H1 (cell line): Measurements from ENCODE around the gene EBPL. TPM values are rescaled to one million over a fixed set of nuclear protein-coding genes. Genes with fewer than 3 reads are reported as not detected.

Experiments used
- CTCF ChIA-PET: fragments of 300-600 bp; sonication (Branson Sonifier 250); formaldehyde crosslinking; loops from one replicate; lab custom pipeline; 2021; ENCODE audit not compliant: partially characterized antibody; lab: Charles Lee
- POLR2A ChIA-PET: fragments of 300-600 bp; sonication (Branson Sonifier 250); formaldehyde crosslinking; loops from one replicate; lab custom pipeline; 2021; ENCODE audit warnings: inconsistent platforms; ENCODE audit not compliant: partially characterized antibody; lab: Charles Lee
- DNase-seq, 2 experiments: peaks; one replicate each; pipeline versions ENCODE4 v3.0.0 to v3.0.0-alpha.2; 2010 to 2022; ENCODE audit warnings: low spot score in 2 of 2, low read depth in 1 of 2, mixed read lengths in 1 of 2
- FAIRE-seq: peaks from 2 replicates; lab custom pipeline; 2011; peaks lifted over from hg19 to GRCh38; lab: Jason Lieb, UNC
- H2AFZ ChIP-seq: 2 replicates; pipeline ENCODE4 v1.8.1; 2012; ENCODE audit warnings: low read length, inconsistent platforms
- H2AK5ac ChIP-seq: 2 replicates; pipeline ENCODE4 v1.6.1; 2013; ENCODE audit warnings: low read depth, low read length
- H2BK120ac ChIP-seq: replicated peaks from 2 replicates; pipeline ENCODE3; 2013; ENCODE audit warnings: low read depth, low read length, inconsistent platforms
- H2BK12ac ChIP-seq: 2 replicates; pipeline ENCODE4 v1.6.1; 2013; ENCODE audit warnings: low read depth, low read length
- H2BK15ac ChIP-seq: 2 replicates; pipeline ENCODE4 v1.6.1; 2013; ENCODE audit warnings: low read length
- H2BK20ac ChIP-seq: 2 replicates; pipeline ENCODE4 v1.6.1; 2013; ENCODE audit warnings: low read length
- H2BK5ac ChIP-seq: 2 replicates; pipeline ENCODE4 v1.6.1; 2013; ENCODE audit warnings: low read depth, low read length
- H3K14ac ChIP-seq: 2 replicates; pipeline ENCODE4 v1.6.1; 2013; ENCODE audit warnings: inconsistent platforms; ENCODE audit not compliant: insufficient read length
- H3K18ac ChIP-seq: 2 replicates; pipeline ENCODE4 v1.6.1; 2013; ENCODE audit warnings: low read length; ENCODE audit errors: extremely low read depth
- H3K23ac ChIP-seq: 2 replicates; pipeline ENCODE4 v1.6.1; 2013; ENCODE audit warnings: inconsistent platforms; ENCODE audit not compliant: insufficient read length
- H3K23me2 ChIP-seq: 2 replicates; pipeline ENCODE4 v1.6.1; 2013; ENCODE audit warnings: low read depth, low read length
- H3K27ac ChIP-seq: 2 replicates; pipeline ENCODE4 v1.6.1; 2011; ENCODE audit warnings: low read depth, low read length, inconsistent platforms
- H3K27me3 ChIP-seq, 4 experiments: replicated peaks in 1 of 4; 1 replicate in 1 of 4; 2 replicates in 3 of 4; pipeline versions ENCODE4 v1.6.1 to v1.8.1; 2011 to 2013; ENCODE audit warnings: low read length in 3 of 4, mild to moderate bottlenecking in 3 of 4, inconsistent platforms in 2 of 4, mixed read lengths in 2 of 4, moderate library complexity in 1 of 4; ENCODE audit not compliant: control insufficient read depth in 3 of 4, insufficient read depth in 3 of 4; ENCODE audit errors: extremely low read depth in 1 of 4
- H3K36me3 ChIP-seq, 4 experiments: 2 replicates each; pipeline versions ENCODE4 v1.6.1 to v1.8.1; 2011 to 2013; ENCODE audit warnings: mild to moderate bottlenecking in 4 of 4, low read length in 3 of 4, moderate library complexity in 2 of 4, control low read depth in 1 of 4, inconsistent platforms in 1 of 4; ENCODE audit not compliant: insufficient read depth in 4 of 4, control insufficient read depth in 2 of 4
- H3K4ac ChIP-seq: replicated peaks from 2 replicates; pipeline ENCODE3; 2013; ENCODE audit warnings: low read length, low read depth, mixed read lengths, inconsistent platforms; ENCODE audit not compliant: insufficient read length
- H3K4me1 ChIP-seq, 4 experiments: replicated peaks in 1 of 4; 1 replicate in 1 of 4; 2 replicates in 3 of 4; pipeline versions ENCODE4 v1.6.1 to v1.8.1; 2011 to 2013; ENCODE audit warnings: low read length in 3 of 4, inconsistent platforms in 2 of 4, mixed read lengths in 1 of 4; ENCODE audit not compliant: insufficient read depth in 4 of 4, control insufficient read depth in 3 of 4
- H3K4me2 ChIP-seq, 2 experiments: 2 replicates each; pipeline versions ENCODE4 v1.6.1 to v1.8.1; 2011 to 2013; ENCODE audit warnings: low read depth in 2 of 2, low read length in 2 of 2, control low read depth in 1 of 2, inconsistent platforms in 1 of 2, mild to moderate bottlenecking in 1 of 2; ENCODE audit not compliant: insufficient read depth in 1 of 2
- H3K4me3 ChIP-seq, 4 experiments: fragments of 200-600, 300-600 bp in 1 of 4; sonication (generic), shearing (Covaris generic), sonication (Bioruptor Twin) in 1 of 4; 2 replicates each; pipeline versions ENCODE4 v1.5.1 to v1.8.1; 2011 to 2016; ENCODE audit warnings: low read length in 4 of 4, low read depth in 3 of 4, control low read depth in 2 of 4, inconsistent platforms in 2 of 4, mild to moderate bottlenecking in 2 of 4, mixed read lengths in 1 of 4, moderate library complexity in 1 of 4; ENCODE audit not compliant: insufficient read depth in 2 of 4; ENCODE audit errors: extremely low read depth in 1 of 4
- H3K56ac ChIP-seq: replicated peaks from 2 replicates; pipeline ENCODE3; 2013; ENCODE audit warnings: low read depth, mild to moderate bottlenecking, mixed read lengths, low read length, inconsistent platforms; ENCODE audit not compliant: insufficient read length
- H3K79me1 ChIP-seq: 2 replicates; pipeline ENCODE4 v1.6.1; 2013; ENCODE audit warnings: low read depth, low read length, control low read depth
- H3K79me2 ChIP-seq, 2 experiments: 2 replicates each; pipeline versions ENCODE4 v1.6.1 to v1.8.1; 2012 to 2013; ENCODE audit warnings: low read length in 2 of 2, mild to moderate bottlenecking in 2 of 2, inconsistent platforms in 1 of 2; ENCODE audit not compliant: insufficient read depth in 2 of 2, control insufficient read depth in 1 of 2
- H3K9ac ChIP-seq, 4 experiments: replicated peaks in 1 of 4; 1 replicate in 1 of 4; 2 replicates in 3 of 4; pipeline versions ENCODE4 v1.6.1 to v1.8.1; 2011 to 2013; ENCODE audit warnings: low read depth in 3 of 4, low read length in 3 of 4, control low read depth in 2 of 4, mild to moderate bottlenecking in 2 of 4, moderate library complexity in 2 of 4, inconsistent platforms in 1 of 4; ENCODE audit errors: extremely low read depth in 1 of 4
- H3K9me3 ChIP-seq, 2 experiments: 2 replicates each; pipeline versions ENCODE4 v1.6.1 to v1.8.1; 2012 to 2013; ENCODE audit warnings: mild to moderate bottlenecking in 2 of 2, moderate library complexity in 2 of 2, control low read depth in 1 of 2, inconsistent platforms in 1 of 2, low read depth in 1 of 2, low read length in 1 of 2, mixed read lengths in 1 of 2; ENCODE audit not compliant: insufficient read depth in 2 of 2
- H4K20me1 ChIP-seq, 2 experiments: replicated peaks in 1 of 2; 2 replicates each; pipeline versions ENCODE3 to v1.8.1; 2011 to 2013; ENCODE audit warnings: inconsistent platforms in 2 of 2, low read length in 2 of 2, mild to moderate bottlenecking in 1 of 2; ENCODE audit not compliant: insufficient read depth in 2 of 2, control insufficient read depth in 1 of 2
- H4K5ac ChIP-seq: 2 replicates; pipeline ENCODE4 v1.6.1; 2013; ENCODE audit warnings: low read length, low read depth, mixed read lengths, inconsistent platforms; ENCODE audit not compliant: insufficient read length
- H4K8ac ChIP-seq: 2 replicates; pipeline ENCODE4 v1.8.0; 2013; ENCODE audit warnings: mild to moderate bottlenecking, moderate library complexity, low read length, inconsistent platforms; ENCODE audit not compliant: insufficient read depth; ENCODE audit errors: extremely low read depth
- H4K91ac ChIP-seq: replicated peaks from 2 replicates; pipeline ENCODE3; 2013; ENCODE audit warnings: low read length, mixed read lengths, inconsistent platforms; ENCODE audit not compliant: insufficient read length
- ATF3 ChIP-seq: IDR thresholded peaks from 2 replicates; pipeline ENCODE4 v1.6.1; 2011; ENCODE audit warnings: low read depth, mild to moderate bottlenecking, low read length; ENCODE audit not compliant: insufficient read depth
- EGR1 ChIP-seq: IDR thresholded peaks from 2 replicates; pipeline ENCODE4 v1.6.1; 2011; ENCODE audit warnings: low read depth, low read length, borderline replicate concordance
- FOSL1 ChIP-seq: IDR thresholded peaks from 2 replicates; pipeline ENCODE4 v1.6.1; 2011; ENCODE audit warnings: mild to moderate bottlenecking, low read depth, low read length, moderate library complexity; ENCODE audit not compliant: insufficient read depth
- MAFK ChIP-seq: IDR thresholded peaks from 2 replicates; pipeline ENCODE4 v1.6.1; 2012; ENCODE audit warnings: low read depth, mild to moderate bottlenecking, improper control_type of control experiment, low read length
- POLR2A ChIP-seq, 2 experiments: IDR thresholded peaks; 1 replicate in 1 of 2; 2 replicates in 1 of 2; pipeline ENCODE4 v1.6.1; 2011; ENCODE audit warnings: low read depth in 2 of 2, low read length in 2 of 2, mild to moderate bottlenecking in 2 of 2; ENCODE audit errors: control extremely low read depth in 1 of 2
- RAD21 ChIP-seq, 2 experiments: IDR thresholded peaks in 1 of 2; conservative IDR thresholded peaks in 1 of 2; 2 replicates each; pipeline ENCODE4 v1.6.1; 2011; ENCODE audit warnings: low read depth in 2 of 2, low read length in 2 of 2, improper control_type of control experiment in 1 of 2, inconsistent platforms in 1 of 2, mild to moderate bottlenecking in 1 of 2, moderate library complexity in 1 of 2
- TBP ChIP-seq: IDR thresholded peaks from 2 replicates; pipeline ENCODE4 v1.6.1; 2011; ENCODE audit warnings: low read depth, low read length, improper control_type of control experiment
- WGBS, 2 experiments: shearing (Covaris generic) in 1 of 2; methylation state at CpG; one replicate each; pipeline versions ENCODE4 v1.1.6 to v1.1.7; 2013 to 2015; ENCODE audit warnings: low lambda C conversion rate in 2 of 2, mixed read lengths in 2 of 2, inconsistent platforms in 1 of 2, low coverage in 1 of 2, missing lambda C conversion rate in 1 of 2; ENCODE audit not compliant: insufficient replicate concordance in 2 of 2, insufficient coverage in 1 of 2, insufficient read length in 1 of 2; ENCODE audit errors: extremely low coverage in 1 of 2, missing lambda C conversion rate in 1 of 2; 5-methylcytosine and 5-hydroxymethylcytosine counted together
- polyA plus RNA-seq, 7 experiments: library from polyadenylated mRNA; depleted of rRNA in 3 of 7; stranded (reverse) in 5 of 7; unstranded in 2 of 7; fragments of >200 nt in 5 of 7; fragments of 200-250 nt in 2 of 7; gene quantifications; 1 replicate in 5 of 7; 2 replicates in 1 of 7; 4 replicates in 1 of 7; pipeline versions ENCODE4 v1.2.1 to v1.2.3, GENCODE V29; 2011 to 2013; ENCODE audit warnings: missing spikeins in 2 of 7, mixed read lengths in 2 of 7
- total RNA-seq: library from RNA; stranded (reverse); fragmentation: NEBNext Ultra II Directional; extraction: Animal tissue kit (Norgen Biotek cat#: 25700); gene quantifications from 2 replicates; pipeline ENCODE4 v1.2.1, GENCODE V29; 2021
- TF ChIP-seq, protein P1 (sequence below), 3 experiments: IDR thresholded peaks; 1 replicate in 2 of 3; 2 replicates in 1 of 3; pipeline versions ENCODE4 v1.5.1 to v1.6.1; 2011; ENCODE audit warnings: low read length in 3 of 3, mild to moderate bottlenecking in 3 of 3, inconsistent platforms in 2 of 3, low read depth in 1 of 3, moderate library complexity in 1 of 3; ENCODE audit not compliant: insufficient read depth in 1 of 3; ENCODE audit errors: control extremely low read depth in 1 of 3

The EBPL gene
- total and polyA plus RNA-seq, 2 of the 8 experiments (the other 6 are each of a cell fraction or from before 2014, with no cell fraction given), result 130 to 204 TPM

GRCh38 chr13:49652355-49653305 lies 38.7 kb downstream of the EBPL start:
- Histone ChIP-seq H3K18ac (no peak overlapping the region), H3K56ac (no peak overlapping the region), H4K20me1 (no peaks in the 10 kb centered on the region), H2BK12ac (no peak overlapping the region), H3K23me2 (no peaks in the 10 kb centered on the region), H3K36me3 (peaks cover 0 to 3% (median 0%) of the 10 kb centered on the region in 4 experiments; a peak in 1 of 8 replicates), H2BK20ac (no peak overlapping the region), H3K27ac (no peak overlapping the region), H2BK5ac (no peak overlapping the region), H2BK120ac (no peak overlapping the region), H3K4ac (no peak overlapping the region), H3K79me1 (no peaks in the 10 kb centered on the region), H2AK5ac (no peak overlapping the region), H3K4me3 (no peak overlapping the region), H2BK15ac (no peak overlapping the region), H3K9ac (no peak overlapping the region), H3K4me2 (no peak overlapping the region), H3K27me3 (no peaks in the 10 kb centered on the region), H4K5ac (no peak overlapping the region), H2AFZ (no peak overlapping the region), H3K14ac (no peak overlapping the region), H4K91ac (no peak overlapping the region), H3K9me3 (no peaks in the 10 kb centered on the region), H3K23ac (no peak overlapping the region), H4K8ac (no peak overlapping the region), H3K4me1 (no peaks in the 10 kb centered on the region), H3K79me2 (no peaks in the 10 kb centered on the region)
- DNase-seq (peak in 1 of 2 experiments; percentile 52), FAIRE-seq (peak; percentile 48)
- ChIA-PET POLR2A (interaction anchor here (0.7 to 1.0 kb wide), 2 partner anchors 23 to 38 kb away, joined by 3 to 5 read pairs; partner anchors contain the start of gene EBPL), CTCF (interaction anchor here (1.1 to 3.7 kb wide), 5 partner anchors 11 to 191 kb away, joined by 3 to 16 read pairs (median 3); no protein-coding TSS in a partner anchor)
- 65% methylated on average over 14 of the region's 16 CpGs; no CpG with 5 or more reads in 1 of the 2 experiments for WGBS, 2 experiments
- TF ChIP-seq EGR1 (no peak), TBP (no peak), MAFK (no peak), RAD21 (IDR thresholded peaks at IDR 0.05 in 1 of 2, conservative IDR thresholded peaks at IDR 0.05 in 1 of 2; ENCODE audit: low read depth in 2 of 2, low read length in 2 of 2) (peak; percentile 70 to 74), ATF3 (no peak), POLR2A (IDR thresholded peaks at IDR 0.05; ENCODE audit: control extremely low read depth in 1 of 2, low read depth in 2 of 2, low read length in 2 of 2) (no peak), FOSL1 (no peak)
- TF ChIP-seq, protein P1, sequence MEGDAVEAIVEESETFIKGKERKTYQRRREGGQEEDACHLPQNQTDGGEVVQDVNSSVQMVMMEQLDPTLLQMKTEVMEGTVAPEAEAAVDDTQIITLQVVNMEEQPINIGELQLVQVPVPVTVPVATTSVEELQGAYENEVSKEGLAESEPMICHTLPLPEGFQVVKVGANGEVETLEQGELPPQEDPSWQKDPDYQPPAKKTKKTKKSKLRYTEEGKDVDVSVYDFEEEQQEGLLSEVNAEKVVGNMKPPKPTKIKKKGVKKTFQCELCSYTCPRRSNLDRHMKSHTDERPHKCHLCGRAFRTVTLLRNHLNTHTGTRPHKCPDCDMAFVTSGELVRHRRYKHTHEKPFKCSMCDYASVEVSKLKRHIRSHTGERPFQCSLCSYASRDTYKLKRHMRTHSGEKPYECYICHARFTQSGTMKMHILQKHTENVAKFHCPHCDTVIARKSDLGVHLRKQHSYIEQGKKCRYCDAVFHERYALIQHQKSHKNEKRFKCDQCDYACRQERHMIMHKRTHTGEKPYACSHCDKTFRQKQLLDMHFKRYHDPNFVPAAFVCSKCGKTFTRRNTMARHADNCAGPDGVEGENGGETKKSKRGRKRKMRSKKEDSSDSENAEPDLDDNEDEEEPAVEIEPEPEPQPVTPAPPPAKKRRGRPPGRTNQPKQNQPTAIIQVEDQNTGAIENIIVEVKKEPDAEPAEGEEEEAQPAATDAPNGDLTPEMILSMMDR (IDR thresholded peaks at IDR 0.05; ENCODE audit: control extremely low read depth in 1 of 3, insufficient read depth in 1 of 3, low read depth in 1 of 3, low read length in 3 of 3), result peak; percentile 50 to 74 (median 55)
